NCI-H2196 treated with DMSO at 0.1 percent for 48 hours (cell line): ENCODE measurements around the gene RNF112.
A peak's percentile ranks its signal among the peaks of the same experiment; 100 is the strongest.

Experiments
- DNase-seq: peaks from one replicate; lab custom pipeline; 2025; ENCODE audit not compliant: unreplicated experiment; lab: John Stamatoyannopoulos, UW

The RNF112 gene

DNA sequence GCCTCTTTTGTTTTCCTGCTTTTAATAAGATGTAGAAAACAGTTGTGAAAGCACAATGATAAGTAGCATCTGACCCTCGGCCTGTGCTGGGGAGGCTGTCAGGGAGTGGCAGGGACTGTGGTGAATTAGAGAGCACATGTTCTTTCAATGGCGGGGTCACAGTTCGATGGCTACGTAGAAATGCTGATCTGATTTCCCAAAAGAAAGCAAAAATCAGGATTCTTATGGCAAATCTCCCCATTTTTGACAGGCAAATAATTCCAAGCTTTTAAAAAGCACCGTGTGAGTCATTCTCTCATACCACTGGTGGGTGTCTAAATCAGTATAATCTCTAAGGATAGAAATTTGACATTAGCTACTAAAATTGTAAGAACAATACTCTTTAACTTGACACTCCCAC is 36.9 kb upstream of the RNF112 start:
- DNase-seq = no peak

DNA sequence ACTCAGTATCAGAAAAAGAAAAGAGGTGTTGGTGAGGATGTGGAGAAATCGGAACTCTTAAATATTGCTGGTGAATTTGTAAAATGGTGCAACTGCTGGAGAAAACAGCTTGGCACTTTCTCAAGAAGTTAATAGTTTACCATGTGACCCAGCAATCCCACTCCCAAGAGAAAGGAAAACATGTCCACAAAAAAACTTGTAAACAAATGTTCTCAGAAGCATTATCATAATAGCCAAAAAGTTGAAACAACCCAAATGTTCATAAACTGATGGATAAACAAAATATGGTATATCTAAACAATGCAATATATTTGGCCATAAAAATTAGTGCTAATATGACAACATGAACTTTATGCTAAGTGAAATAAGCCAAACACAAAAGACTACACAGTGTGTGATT is 35.3 kb upstream of the RNF112 start:
- DNase-seq = no peak

DNA sequence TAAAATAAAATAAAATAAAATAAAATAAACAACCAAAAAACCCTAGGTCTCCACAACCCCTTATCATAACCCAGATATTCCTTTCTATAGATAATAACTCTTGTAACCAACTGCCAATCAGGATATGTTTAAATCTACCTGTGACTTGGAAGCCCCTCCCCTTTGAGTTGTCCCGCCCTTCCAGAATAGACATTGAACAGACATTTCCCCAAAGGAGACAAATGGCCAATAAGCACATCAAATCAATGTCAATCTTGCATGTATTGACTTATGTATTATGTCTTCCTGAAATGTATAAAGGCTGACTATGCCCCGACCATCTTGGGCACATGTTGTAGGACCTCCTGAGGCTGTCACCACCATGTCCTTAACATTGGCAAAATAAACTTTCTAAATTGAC is 34.2 kb upstream of the RNF112 start:
- DNase-seq = no peak

DNA sequence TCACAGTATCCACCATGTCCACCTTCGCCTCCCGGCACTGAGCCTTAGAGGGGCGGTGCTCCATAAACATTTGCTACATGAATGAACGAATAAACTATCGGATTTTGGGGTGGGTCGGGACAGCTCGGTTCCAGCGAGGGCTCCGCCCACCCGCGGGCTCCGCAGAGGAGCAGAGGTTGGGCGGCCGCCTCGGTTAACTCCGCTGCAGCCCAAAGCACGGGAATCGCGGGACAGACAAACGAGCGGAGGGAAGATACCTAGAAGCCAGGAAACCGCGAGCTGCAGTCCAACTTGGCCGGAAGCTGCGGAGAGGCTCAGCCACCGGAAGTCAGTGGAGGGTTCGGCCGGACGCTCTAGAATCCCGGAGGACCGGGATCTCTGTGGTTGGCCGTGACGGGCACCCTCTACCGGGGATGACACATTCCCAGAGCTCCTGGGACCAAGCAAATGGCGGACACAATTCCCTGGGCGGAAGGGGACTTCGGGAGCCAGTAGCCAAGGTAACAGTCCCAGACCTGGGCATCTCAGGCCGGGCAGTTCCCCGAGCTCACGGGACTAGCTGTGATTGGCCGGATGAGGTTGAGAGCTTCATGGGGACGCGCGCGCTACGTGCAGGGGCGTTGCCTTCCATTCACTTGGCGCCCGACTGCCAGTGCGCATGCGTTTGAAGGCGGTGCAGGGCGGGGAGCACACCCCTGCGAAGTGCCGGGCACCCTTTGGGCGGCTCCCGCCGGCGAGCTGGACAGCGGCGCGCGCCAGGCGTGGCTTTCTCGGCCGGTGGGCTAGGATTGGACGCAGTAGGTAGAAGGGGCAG is 33.2 kb upstream of the RNF112 start:
- DNase-seq = peak; percentile 89

DNA sequence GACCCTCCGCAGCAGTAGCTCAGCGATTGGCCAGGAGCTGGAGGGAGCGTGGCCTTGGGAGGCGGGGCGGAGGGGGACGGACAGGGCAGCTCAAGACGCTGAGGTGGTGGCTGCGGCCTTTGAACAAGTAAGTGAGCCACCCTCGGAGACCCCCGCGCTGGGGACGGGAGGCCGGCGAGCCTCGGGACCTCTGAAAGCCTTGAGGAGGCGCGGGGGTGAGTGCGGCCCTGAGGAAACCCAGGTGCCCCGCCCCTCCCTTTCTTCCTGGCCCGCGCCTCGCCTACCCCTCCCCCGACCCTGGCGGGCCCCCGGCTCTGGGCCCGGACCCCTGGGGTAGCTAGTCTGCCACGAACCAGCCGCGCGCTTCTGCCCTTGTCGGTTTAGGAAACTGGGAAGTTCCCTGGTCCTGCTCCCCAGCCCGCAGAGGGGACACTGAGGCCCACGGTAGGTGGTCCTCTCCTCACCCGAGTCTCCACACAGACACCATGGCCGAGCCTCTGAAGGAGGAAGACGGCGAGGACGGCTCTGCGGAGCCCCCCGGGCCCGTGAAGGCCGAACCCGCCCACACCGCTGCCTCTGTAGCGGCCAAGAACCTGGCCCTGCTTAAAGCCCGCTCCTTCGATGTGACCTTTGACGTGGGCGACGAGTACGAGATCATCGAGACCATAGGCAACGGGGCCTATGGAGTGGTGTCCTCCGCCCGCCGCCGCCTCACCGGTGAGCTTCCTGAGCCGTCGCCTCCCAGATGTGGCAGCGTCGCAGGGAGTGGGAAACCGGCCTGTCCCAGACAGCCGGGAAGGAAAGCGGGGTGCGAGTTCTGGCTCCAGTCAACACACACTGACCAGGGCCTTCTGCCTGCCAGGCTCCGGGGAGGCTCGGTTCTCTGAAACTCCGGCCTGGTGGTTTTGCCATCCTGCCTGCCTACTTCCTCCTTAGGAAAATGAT is 32.3 kb upstream of the RNF112 start, which contains the start of gene MAPK7:
Gene MAPK7, plus strand, starts transcription at position 83 of the 945 bp plus-strand sequence. Its CDS starts 403 bp downstream, at position 486.
- no peak for DNase-seq

DNA sequence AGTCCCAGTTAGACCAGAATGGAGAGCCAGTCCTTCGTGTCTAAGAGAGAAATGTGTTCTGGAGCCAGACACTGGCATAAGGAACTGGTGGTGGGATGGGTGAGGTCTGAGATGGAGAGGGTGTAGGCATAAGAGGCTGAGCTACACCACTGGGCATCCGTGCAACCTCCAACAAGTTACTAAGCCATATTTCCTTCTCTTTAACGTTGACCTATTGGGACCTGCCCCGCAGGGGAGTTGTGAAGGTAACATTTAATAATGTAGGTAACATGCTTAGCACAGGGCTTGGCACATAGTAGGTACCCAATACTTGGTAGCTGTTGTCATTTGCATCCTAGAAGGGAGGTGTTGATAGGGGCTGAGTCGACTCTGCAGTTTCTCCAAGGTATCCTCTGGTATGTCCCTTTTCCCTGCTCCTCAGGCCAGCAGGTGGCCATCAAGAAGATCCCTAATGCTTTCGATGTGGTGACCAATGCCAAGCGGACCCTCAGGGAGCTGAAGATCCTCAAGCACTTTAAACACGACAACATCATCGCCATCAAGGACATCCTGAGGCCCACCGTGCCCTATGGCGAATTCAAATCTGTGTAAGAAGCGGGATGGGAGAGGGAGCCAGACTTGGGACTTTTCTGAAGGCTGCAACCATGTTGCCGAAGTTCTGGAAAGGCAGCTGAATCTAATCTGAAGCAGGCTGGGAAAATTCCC is 31.5 kb upstream of the RNF112 start:
- no peak for DNase-seq

DNA sequence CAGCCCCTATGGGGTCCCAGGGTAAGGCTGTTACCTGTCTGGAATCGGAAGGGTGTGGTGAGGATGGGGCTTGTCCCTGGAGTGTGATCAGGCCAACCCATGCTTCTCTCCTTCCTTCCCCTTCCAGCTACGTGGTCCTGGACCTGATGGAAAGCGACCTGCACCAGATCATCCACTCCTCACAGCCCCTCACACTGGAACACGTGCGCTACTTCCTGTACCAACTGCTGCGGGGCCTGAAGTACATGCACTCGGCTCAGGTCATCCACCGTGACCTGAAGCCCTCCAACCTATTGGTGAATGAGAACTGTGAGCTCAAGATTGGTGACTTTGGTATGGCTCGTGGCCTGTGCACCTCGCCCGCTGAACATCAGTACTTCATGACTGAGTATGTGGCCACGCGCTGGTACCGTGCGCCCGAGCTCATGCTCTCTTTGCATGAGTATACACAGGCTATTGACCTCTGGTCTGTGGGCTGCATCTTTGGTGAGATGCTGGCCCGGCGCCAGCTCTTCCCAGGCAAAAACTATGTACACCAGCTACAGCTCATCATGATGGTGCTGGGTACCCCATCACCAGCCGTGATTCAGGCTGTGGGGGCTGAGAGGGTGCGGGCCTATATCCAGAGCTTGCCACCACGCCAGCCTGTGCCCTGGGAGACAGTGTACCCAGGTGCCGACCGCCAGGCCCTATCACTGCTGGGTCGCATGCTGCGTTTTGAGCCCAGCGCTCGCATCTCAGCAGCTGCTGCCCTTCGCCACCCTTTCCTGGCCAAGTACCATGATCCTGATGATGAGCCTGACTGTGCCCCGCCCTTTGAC is 30.3 kb upstream of the RNF112 start:
- DNase-seq = no peak

DNA sequence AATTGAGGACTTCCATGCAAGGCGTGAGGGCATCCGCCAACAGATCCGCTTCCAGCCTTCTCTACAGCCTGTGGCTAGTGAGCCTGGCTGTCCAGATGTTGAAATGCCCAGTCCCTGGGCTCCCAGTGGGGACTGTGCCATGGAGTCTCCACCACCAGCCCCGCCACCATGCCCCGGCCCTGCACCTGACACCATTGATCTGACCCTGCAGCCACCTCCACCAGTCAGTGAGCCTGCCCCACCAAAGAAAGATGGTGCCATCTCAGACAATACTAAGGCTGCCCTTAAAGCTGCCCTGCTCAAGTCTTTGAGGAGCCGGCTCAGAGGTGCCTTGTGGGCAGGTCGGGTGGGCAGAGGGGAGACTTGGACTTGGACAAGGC is 29.7 kb upstream of the RNF112 start:
- DNase-seq = no peak

DNA sequence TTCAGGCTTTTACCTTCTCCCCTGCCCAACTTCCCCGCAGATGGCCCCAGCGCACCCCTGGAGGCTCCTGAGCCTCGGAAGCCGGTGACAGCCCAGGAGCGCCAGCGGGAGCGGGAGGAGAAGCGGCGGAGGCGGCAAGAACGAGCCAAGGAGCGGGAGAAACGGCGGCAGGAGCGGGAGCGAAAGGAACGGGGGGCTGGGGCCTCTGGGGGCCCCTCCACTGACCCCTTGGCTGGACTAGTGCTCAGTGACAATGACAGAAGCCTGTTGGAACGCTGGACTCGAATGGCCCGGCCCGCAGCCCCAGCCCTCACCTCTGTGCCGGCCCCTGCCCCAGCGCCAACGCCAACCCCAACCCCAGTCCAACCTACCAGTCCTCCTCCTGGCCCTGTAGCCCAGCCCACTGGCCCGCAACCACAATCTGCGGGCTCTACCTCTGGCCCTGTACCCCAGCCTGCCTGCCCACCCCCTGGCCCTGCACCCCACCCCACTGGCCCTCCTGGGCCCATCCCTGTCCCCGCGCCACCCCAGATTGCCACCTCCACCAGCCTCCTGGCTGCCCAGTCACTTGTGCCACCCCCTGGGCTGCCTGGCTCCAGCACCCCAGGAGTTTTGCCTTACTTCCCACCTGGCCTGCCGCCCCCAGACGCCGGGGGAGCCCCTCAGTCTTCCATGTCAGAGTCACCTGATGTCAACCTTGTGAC is 29.1 kb upstream of the RNF112 start:
- DNase-seq = no peak

DNA sequence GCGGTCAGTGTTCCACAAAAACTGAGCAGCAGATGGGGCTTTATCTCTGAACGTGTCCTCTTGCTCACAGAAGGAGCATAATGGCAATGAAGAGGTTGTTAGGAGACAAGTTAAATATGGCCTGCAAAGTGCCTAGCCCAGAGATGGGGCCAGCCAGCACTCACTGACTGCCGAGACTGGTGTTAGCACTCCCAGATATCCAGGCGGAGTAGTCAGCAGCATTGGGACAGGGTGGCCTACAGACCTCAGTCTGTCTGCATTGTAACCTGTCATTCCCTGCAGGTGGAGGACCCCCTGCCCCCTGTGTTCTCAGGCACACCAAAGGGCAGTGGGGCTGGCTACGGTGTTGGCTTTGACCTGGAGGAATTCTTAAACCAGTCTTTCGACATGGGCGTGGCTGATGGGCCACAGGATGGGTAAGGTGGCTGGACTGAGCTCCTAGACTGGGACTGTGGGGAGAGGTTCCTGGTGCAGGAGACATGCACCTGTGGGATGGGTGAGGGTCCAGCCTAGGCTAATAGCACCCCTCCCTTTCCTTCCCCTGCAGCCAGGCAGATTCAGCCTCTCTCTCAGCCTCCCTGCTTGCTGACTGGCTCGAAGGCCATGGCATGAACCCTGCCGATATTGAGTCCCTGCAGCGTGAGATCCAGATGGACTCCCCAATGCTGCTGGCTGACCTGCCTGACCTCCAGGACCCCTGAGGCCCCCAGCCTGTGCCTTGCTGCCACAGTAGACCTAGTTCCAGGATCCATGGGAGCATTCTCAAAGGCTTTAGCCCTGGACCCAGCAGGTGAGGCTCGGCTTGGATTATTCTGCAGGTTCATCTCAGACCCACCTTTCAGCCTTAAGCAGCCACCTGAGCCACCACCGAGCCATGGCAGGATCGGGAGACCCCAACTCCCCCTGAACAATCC is 28.2 kb upstream of the RNF112 start:
- no peak for DNase-seq

DNA sequence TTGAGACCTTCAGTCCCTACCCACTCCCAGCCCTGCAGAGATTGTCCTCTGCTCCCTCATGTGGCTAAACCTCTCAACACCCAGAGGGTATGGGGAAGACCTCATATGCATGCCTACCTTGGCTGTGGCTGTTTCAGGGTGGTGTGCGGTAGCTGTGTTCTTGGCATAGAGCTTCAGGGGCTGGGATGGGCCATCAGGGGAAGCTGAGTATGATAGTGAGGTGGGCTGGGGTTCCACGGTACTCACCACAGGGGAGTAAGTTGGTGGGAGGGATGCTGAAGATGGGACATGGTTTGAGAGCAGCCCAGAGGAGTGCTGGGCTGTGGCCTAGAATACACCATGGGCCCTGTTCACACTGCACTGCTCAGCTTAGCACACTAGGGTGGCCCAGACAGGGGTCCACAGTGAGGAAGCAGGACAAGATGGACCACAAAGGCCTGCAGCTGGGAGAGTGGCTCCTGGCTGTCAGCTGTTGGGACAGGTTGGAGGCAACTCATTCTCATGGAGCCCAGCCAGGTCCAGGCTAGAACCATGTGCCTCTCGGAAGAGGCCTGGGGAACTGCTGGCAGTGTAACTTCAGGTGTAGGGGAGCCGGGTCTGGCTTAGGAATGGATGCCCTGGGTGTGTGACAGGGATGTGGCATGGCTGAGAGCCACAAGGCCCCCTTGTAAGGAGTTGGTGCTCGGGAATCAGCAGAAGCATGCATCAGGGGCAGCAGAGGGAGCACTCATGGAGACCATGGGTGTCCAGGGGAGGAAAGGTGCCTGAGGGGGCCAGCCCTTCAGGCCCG is 27.2 kb upstream of the RNF112 start:
- DNase-seq = no peak

DNA sequence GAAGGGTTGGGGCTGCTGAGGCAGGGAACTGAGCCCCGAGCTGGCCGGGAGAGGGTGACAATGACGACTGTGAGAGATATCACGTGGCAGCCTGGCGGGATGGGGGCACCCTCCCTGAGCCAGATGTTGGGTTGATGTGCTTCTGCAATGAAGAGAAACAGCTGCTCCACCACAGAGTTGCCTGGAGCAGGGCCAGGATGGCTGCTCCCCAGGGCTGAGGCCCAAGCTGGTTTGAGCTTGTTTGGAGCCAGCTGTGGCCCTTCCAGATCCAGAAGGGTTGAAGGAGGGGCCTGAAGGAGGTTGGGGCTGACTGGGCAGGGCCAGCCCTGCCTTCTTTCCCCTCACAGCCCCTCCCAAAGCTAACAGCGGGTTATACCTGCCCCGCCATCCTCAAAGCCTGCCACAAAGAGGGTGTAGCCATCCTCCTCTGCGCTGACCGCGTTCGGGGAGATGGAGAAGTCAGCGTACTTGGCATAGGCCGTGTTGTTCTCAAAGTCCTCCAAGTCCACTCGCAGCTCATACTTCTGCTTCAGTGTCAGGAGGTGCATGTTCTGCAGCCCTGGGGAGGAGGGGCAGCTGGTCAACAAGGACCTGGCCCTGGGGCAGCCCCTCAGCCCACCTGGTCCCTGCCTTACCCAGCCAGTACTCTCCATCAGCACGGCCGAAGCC is 26.2 kb upstream of the RNF112 start:
- no peak for DNase-seq

DNA sequence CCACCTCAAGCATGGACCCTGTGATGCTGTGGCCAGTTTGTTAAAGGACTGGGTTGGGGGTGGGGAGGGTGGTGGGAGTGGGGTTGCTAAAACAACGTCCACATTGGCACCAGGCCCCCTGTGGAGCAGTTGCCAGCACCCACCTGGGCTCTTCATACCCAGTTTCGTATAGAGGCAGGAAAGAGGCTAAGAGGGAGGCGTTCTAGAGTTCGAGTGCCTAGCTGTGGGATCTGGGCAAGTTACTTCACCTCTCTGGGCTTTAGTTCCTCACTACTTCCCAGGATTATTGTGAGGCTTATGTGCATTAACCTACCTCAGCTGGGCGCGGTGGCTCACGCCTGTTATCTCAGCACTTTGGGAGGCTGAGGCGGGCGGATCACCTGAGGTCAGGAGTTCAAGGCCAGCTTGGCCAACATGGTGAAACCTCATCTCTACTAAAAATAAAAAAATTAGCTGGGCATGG is 25.5 kb upstream of the RNF112 start:
- no peak for DNase-seq

DNA sequence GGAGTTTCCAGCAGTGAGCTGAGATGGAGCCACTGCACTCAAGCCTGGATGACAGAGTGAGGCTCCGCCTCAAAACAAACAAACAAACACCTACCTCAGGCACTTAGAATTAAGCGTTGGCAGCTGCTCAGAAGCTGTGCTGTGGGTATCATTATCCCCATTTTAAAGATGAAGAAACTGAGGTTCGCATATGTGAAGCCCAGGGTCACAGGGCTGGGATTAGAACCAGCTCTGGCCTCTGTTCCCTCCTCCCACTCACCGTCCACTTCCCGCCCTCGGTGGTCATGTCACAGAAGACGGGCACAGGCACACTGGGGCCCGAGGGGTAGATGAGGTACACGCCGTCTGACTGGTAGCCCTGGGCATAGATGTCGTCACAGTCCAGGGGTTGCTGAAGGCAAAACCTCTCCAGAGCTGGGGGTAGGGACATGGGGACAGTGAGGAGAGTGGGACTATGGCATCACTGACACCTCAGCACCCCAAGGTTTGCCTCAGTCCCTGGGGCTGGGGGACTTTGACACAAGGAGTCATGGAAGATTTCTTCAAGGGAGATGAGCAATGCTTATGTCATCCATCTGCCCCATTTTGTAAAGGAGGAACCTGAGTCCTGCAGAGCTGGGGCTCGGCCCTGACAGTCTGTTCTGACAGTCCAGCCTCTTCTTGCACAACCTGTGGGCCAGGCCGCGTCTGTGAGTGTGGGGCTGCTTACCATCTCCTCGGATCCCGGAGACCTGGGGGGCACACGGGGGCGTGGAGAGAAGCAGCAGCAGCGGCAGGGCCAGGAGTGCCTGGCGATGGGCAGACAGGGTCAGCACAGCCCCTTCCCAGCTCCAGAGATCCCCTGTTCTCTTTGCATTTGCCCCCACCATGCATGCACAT is 24.7 kb upstream of the RNF112 start:
- DNase-seq = no peak

DNA sequence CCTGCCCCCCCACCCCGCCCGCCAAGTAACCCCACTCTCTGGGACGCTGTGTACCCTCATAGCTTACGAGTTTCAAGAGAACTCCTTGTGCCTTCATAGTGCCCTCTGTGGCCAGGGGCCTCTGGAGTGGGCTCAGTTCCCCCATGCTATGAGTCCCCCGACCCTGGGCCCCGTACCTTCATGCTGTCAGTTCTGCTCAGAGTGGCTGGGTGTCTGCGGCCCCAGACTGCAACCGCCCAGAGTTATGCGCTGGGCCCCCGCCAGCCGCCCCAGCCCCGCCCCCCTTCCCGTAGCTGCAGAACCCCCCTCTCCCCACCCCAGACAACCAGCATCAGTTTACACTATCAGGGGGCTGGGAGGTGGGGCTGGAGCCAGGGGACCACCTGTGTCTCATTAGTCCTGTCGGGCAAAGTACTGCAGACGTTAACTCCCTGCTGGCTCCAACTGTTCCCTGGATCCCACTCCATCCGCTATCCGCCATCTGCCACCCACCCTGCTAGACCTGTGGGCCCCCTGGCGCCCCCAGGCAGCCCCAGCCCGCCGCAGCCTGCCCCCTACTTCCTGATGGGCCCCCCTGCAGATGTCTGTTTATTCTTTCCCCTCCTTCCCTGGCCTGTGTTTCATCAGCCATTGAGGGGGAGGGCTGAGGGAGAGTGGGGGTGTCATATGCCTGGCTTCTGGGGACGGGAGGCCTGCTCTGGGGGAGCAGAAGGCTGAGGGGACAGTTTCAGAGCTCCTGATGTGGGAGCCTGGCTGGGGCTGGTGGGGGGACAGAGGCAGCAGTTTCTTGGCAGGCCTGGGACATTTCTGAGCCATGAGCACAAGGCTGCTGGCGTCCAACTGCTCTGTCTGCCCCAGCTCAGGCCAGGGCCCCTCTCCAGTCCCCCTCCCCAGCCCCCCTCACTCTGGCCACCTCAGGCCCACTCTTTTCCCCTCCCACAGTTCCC is 23.8 kb upstream of the RNF112 start, which contains the start of gene MFAP4:
Gene MFAP4, minus strand, starts transcription at position 217 of the 947 bp plus-strand sequence. Its CDS starts 35 bp downstream, at position 182.
- DNase-seq = no peak
